Erythroblast (primary cell): Measurements from ENCODE around the gene LPCAT2.

Experiments
- GATA1 ChIP-seq: IDR thresholded peaks from 2 replicates; pipeline ENCODE4 v1.6.1; 2011; ENCODE audit warnings: low read depth, mild to moderate bottlenecking, control low read depth, low read length, moderate library complexity
- POLR2A ChIP-seq: IDR thresholded peaks from 2 replicates; pipeline ENCODE4 v1.6.1; 2011; ENCODE audit warnings: mild to moderate bottlenecking, low read length

DNA sequence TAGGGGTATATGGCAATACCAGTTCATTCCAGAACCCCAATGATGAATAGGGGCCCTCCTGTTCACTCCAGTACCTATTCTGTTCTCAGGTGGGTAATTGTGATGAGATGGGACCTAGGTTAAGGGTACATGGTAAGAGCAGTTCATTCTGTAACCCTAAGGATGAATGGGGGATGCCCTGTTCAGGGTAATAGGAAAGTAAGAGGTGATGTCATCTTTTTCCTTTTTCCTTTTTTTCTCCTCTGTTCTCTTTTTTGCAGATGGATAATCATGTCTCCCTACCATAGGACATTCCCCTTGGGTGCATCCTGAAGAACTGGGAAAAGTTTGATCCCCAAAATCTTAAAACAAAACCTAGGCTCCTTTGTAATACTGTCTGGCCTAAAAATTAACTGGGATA is 121.9 kb downstream of the LPCAT2 start:
- TF ChIP-seq POLR2A (no peak), GATA1 (no peak)
